GM15510 (cell line): Measurements from ENCODE around the gene RNF214.

Source experiments
- POLR2A ChIP-seq: IDR thresholded peaks from 3 replicates; pipeline ENCODE4 v1.6.1; 2011; ENCODE audit warnings: borderline replicate concordance; ENCODE audit not compliant: insufficient read length; ENCODE audit errors: extremely low read depth

RNF214 gene

GRCh38 chr11:117232092-117232878, at the start of gene RNF214:
Gene RNF214, plus strand, starts transcription at chr11:117232671. Its CDS starts 1,602 bp downstream, at chr11:117234273.
- peak; percentile 80 for TF ChIP-seq POLR2A

- no peak for TF ChIP-seq POLR2A
These were observed 48.6 kb upstream of the RNF214 start for GRCh38 chr11:117183724-117184349.

- TF ChIP-seq POLR2A, result no peak
These were observed 46.6 kb upstream of the RNF214 start for GRCh38 chr11:117185736-117186430.

- no peak for TF ChIP-seq POLR2A
These were observed 46.1 kb upstream of the RNF214 start for GRCh38 chr11:117186431-117186761.

- TF ChIP-seq POLR2A, result no peak
These were observed 45.5 kb upstream of the RNF214 start for GRCh38 chr11:117187007-117187406.

GRCh38 chr11:117187428-117187798, 45.1 kb upstream of the RNF214 start:
- TF ChIP-seq POLR2A, result no peak

GRCh38 chr11:117187799-117188481, 44.5 kb upstream of the RNF214 start:
- no peak for TF ChIP-seq POLR2A

GRCh38 chr11:117188620-117189081, 43.8 kb upstream of the RNF214 start:
- no peak for TF ChIP-seq POLR2A

GRCh38 chr11:117189191-117189940, 43.1 kb upstream of the RNF214 start:
- no peak for TF ChIP-seq POLR2A

- TF ChIP-seq POLR2A, result no peak
These were observed 42.4 kb upstream of the RNF214 start for GRCh38 chr11:117189941-117190544.

GRCh38 chr11:117191680-117192400, 40.6 kb upstream of the RNF214 start:
- TF ChIP-seq POLR2A, result no peak

- no peak for TF ChIP-seq POLR2A
These were observed 40.0 kb upstream of the RNF214 start for GRCh38 chr11:117192401-117192875.

GRCh38 chr11:117193130-117194020, 39.1 kb upstream of the RNF214 start:
- TF ChIP-seq POLR2A, result no peak

GRCh38 chr11:117194267-117194666, 38.2 kb upstream of the RNF214 start:
- TF ChIP-seq POLR2A, result no peak
